Measurements from ENCODE around the gene C5orf47.

Gene C5orf47

GRCh38 chr5:174045470-174046025 lies 56.6 kb downstream of the C5orf47 start, which contains the start of gene NSG2:
Gene NSG2 (plus strand): TSS chr5:174045706. CDS start chr5:174046756, 1,050 bp downstream.
- peak; percentile 81 for DNase-seq

DNA sequence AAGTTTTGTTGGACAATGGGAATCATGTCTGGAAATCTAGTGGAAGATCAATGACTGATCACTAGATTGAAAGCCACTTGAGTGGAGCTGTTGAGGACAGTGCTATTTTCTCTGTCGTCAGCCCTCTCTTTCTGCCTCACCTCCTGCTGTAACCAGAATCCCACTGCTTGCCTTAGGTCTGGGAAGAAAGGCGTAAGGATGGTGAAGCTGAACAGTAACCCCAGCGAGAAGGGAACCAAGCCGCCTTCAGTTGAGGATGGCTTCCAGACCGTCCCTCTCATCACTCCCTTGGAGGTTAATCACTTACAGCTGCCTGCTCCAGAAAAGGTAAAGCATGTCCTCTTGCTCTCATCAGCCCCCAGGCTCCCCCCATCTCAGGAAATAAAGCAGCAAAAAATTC lies 57.6 kb downstream of the C5orf47 start:
- DNase-seq = no peak

DNA sequence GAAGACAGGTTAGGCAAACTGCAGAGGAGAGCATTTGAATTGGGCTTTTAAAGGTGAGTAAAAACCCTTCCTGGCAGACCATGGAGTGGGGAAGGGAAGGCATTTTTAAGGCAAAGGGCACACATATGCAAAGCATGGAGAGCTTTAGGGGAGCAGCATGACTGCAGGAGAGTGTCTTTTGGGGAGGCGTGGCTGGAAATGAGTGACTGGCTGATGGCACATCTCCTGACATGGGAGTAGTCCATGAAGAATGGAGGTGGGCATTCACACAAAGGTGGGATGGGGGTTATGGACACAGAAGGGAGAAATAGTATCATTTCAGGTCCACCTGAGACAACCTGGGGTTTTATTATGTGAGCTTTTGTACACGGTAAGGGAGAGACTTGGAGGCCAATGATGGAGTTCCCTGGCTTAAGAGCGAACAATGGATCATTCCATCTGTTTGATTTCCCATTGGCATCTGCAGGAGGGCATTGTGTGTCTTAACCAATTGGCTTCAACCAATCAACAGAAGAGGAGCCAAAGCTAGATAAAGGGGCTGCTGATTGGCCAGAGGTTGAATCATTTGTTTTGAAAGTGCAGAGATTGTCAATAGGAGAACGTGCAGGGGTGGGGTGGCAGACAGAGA lies 58.6 kb downstream of the C5orf47 start:
- DNase-seq = no peak

DNA sequence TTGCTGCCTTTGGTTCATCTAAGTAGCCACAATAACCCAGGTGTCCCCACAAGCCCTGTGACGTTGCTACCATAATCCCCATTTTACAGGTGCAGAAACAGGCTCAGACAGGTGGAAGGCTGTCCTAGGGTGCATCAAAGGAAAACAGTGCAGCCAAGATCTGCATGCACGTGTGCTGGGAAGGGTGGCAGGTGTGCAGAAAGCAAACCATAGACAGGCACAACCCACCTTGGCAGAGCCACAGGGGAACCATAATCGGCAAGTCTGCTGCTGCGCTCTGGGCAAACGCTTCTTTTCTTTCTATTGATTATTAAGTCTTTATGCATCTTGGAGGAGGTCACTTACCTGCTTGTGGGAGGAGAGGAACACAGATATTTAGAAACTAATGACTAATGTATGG lies 63.7 kb downstream of the C5orf47 start:
- no peak for DNase-seq

DNA sequence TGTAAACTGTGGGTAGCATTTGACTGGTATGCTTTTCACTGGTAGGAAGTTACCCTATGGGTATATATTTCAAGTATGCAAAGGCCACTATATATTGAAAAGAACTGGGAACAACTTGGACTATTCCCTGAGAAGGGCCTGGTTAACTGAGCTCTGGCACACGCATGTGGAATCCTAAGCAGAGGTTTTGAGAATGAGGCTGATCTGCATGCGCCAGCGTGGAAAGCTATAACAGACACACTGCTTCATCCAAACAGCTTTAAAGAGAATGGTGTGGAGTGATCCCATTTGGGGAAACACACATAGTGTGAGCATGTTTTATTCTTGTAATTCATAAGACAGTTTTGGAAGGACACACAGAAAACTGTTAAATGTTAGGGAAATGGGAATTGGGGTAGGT lies 64.9 kb downstream of the C5orf47 start:
- no peak for DNase-seq
